SU-DHL-6 (cell line): Measurements from ENCODE around the gene EXOC6.

ENCODE experiments used
- H2AFZ ChIP-seq: fragments of 200-600 bp; sonication (generic); 2 replicates; pipeline ENCODE4 v1.6.1; 2014; ENCODE audit warnings: low read depth, mild to moderate bottlenecking, moderate library complexity, mixed read lengths, antibody characterized with exemption, low read length; ENCODE audit not compliant: severe bottlenecking
- H3F3A ChIP-seq: fragments of 200-600 bp; shearing (Covaris generic); 2 replicates; pipeline ENCODE4 v1.6.0; 2016; ENCODE audit warnings: antibody characterized with exemption, mild to moderate bottlenecking; ENCODE audit not compliant: insufficient read depth
- H3K27ac ChIP-seq: fragments of 200-600 bp; sonication (generic); 2 replicates; pipeline ENCODE4 v1.5.1; 2016; ENCODE audit warnings: low read depth, mild to moderate bottlenecking, low read length, moderate library complexity, mixed read lengths
- H3K27me3 ChIP-seq: fragments of 200-600 bp; sonication (generic), shearing (Covaris generic); 2 replicates; pipeline ENCODE4 v1.6.0; 2014; ENCODE audit warnings: mild to moderate bottlenecking, low read length
- H3K36me3 ChIP-seq: fragments of 200-600 bp; sonication (generic); 2 replicates; pipeline ENCODE4 v1.6.1; 2014; ENCODE audit warnings: mild to moderate bottlenecking, low read length, mixed read lengths
- H3K4me2 ChIP-seq: fragments of 300-600, 200-600 bp; shearing (Covaris generic), sonication (generic); 2 replicates; pipeline ENCODE4 v1.6.0; 2014; ENCODE audit warnings: low read length, low read depth, mild to moderate bottlenecking; ENCODE audit not compliant: poor library complexity, severe bottlenecking
- H3K4me3 ChIP-seq: fragments of 200-600 bp; sonication (generic); 2 replicates; pipeline ENCODE4 v1.5.1; 2014; ENCODE audit warnings: antibody characterized with exemption, low read length, mild to moderate bottlenecking, mixed read lengths; ENCODE audit not compliant: insufficient read depth, poor library complexity, severe bottlenecking
- H3K79me2 ChIP-seq: fragments of 200-600 bp; sonication (generic); 2 replicates; pipeline ENCODE4 v1.6.1; 2014; ENCODE audit warnings: mild to moderate bottlenecking, low read length, moderate library complexity; ENCODE audit not compliant: insufficient read depth
- H3K9ac ChIP-seq: fragments of 200-600 bp; sonication (generic); 2 replicates; pipeline ENCODE4 v1.7.0; 2014; ENCODE audit warnings: mild to moderate bottlenecking, low read length
- H3K9me2 ChIP-seq: fragments of 200-600 bp; sonication (generic); replicated peaks from 2 replicates; pipeline ENCODE4 v1.6.1; 2014; ENCODE audit warnings: low read length; ENCODE audit not compliant: insufficient read depth
- H3K9me3 ChIP-seq: fragments of 200-600 bp; sonication (generic); 2 replicates; pipeline ENCODE4 v1.6.1; 2014; ENCODE audit warnings: low read length, mixed read lengths; ENCODE audit not compliant: insufficient read depth
- H4K20me1 ChIP-seq: fragments of 200-600 bp; sonication (generic); 2 replicates; pipeline ENCODE4 v1.6.1; 2014; ENCODE audit warnings: low read depth, mild to moderate bottlenecking, antibody characterized with exemption, low read length, moderate library complexity, mixed read lengths
- CTCF ChIP-seq: fragments of 200-600 bp; sonication (generic); IDR thresholded peaks from one replicate; pipeline ENCODE4 v1.5.1; 2017; ENCODE audit warnings: antibody characterized with exemption, mild to moderate bottlenecking, low read length, moderate library complexity; ENCODE audit not compliant: insufficient read depth, poor library complexity, severe bottlenecking
- EZH2phosphoT487 ChIP-seq: fragments of 200-600 bp; sonication (generic), shearing (Covaris generic); conservative IDR thresholded peaks from 2 replicates; pipeline ENCODE4 v1.6.1; 2018; ENCODE audit warnings: mild to moderate bottlenecking, antibody characterized with exemption, low read length, moderate library complexity, mixed read lengths

EXOC6 gene

GRCh38 chr10:92929896-92930295 is 81.6 kb downstream of the EXOC6 start:
- Histone ChIP-seq H3K36me3 (peaks cover 12% of the 10 kb centered on the region; the same call in 1 of the 2 replicates), H3K9ac (no peak overlapping the region), H3K9me2 (no peaks in the 10 kb centered on the region), H3K27ac (no peak overlapping the region), H2AFZ (no peak overlapping the region), H3K79me2 (no peaks in the 10 kb centered on the region), H3K27me3 (no peaks in the 10 kb centered on the region), H3F3A (no peaks in the 10 kb centered on the region; the same call in 1 of the 2 replicates), H3K9me3 (no peaks in the 10 kb centered on the region), H4K20me1 (no peaks in the 10 kb centered on the region; the same call in 1 of the 2 replicates), H3K4me3 (no peak overlapping the region), H3K4me2 (no peak overlapping the region)
- TF ChIP-seq EZH2phosphoT487 = no peak
- no peak for TF ChIP-seq CTCF

GRCh38 chr10:92931597-92931996 is 83.3 kb downstream of the EXOC6 start:
- peaks cover 12% of the 10 kb centered on the region; the same call in 1 of the 2 replicates for H3K36me3 ChIP-seq
- no peaks in the 10 kb centered on the region; the same call in 1 of the 2 replicates for H3F3A ChIP-seq
- no peak overlapping the region for H3K27ac ChIP-seq
- H3K4me3 ChIP-seq = no peak overlapping the region
- no peak overlapping the region for H3K4me2 ChIP-seq
- no peaks in the 10 kb centered on the region for H3K79me2 ChIP-seq
- no peaks in the 10 kb centered on the region for H3K9me3 ChIP-seq
- H2AFZ ChIP-seq = no peak overlapping the region
- no peaks in the 10 kb centered on the region; the same call in 1 of the 2 replicates for H4K20me1 ChIP-seq
- H3K27me3 ChIP-seq = no peaks in the 10 kb centered on the region
- TF ChIP-seq CTCF = no peak
- H3K9ac ChIP-seq = no peak overlapping the region
- no peaks in the 10 kb centered on the region for H3K9me2 ChIP-seq

DNA sequence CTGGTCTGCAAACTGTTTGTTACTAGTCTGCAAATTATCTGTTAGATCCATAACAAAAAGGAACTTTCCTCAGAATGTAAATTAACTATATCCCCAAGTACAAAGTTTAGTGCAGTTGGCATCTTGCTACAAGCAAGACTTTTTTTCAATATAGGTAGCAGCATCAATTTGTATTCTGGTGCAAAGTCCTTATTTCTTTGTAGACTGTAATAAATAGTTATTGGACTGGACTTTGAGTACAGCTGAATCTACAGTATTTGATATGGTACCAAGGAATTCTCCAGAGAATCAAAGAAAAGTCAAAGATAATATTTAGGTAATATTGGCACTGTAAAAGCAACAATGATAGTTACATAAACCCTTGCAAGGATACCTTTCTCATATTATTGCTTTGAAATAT is 89.6 kb downstream of the EXOC6 start:
- H3K9ac ChIP-seq = no peak overlapping the region
- H3K79me2 ChIP-seq = no peaks in the 10 kb centered on the region
- no peaks in the 10 kb centered on the region; the same call in 1 of the 2 replicates for H3F3A ChIP-seq
- H3K36me3 ChIP-seq = no peaks in the 10 kb centered on the region
- no peak overlapping the region for H3K4me2 ChIP-seq
- H4K20me1 ChIP-seq = no peaks in the 10 kb centered on the region; the same call in 1 of the 2 replicates
- TF ChIP-seq EZH2phosphoT487 = no peak
- no peak for TF ChIP-seq CTCF
- no peaks in the 10 kb centered on the region for H3K27me3 ChIP-seq
- H3K9me2 ChIP-seq = no peaks in the 10 kb centered on the region
- no peak overlapping the region for H3K4me3 ChIP-seq
- no peaks in the 10 kb centered on the region for H3K9me3 ChIP-seq
- no peak overlapping the region for H3K27ac ChIP-seq
- H2AFZ ChIP-seq = no peak overlapping the region
